CD4-positive, alpha-beta T cell treated with Interleukin-4 for 1 hour (primary cell): ENCODE measurements around the gene CCL3.
A peak's percentile ranks its signal among the peaks of the same experiment; 100 is the strongest.
"Not testable (repeated sequence)": the region's sequence is repeated elsewhere in the genome, so short reads cannot be mapped to it uniquely, and the experiment has no call there.

Source experiments
- DNase-seq, 2 donors: peaks; one replicate each; pipeline ENCODE4 v3.0.0-alpha.2; 2020 to 2022

Gene CCL3

DNA sequence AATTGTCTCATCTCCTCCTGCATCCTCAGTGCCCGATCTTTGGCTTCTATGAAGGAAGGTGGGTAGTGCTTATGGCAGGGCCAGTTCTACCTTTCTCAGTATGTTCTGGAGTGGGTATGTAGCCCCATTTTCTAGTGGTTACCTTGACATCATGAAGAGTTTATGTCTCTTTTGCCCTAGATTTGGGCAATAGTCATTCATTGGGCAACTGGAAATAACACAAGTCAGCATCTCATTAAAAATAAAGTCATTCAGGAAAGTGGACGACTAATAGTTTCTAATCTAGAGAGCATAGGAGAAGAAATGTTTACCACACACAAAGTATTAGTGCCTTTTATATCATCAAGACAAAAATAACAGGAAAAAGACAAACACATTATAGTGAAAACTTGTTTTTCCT, 6.3 kb downstream of the CCL3 start:
- DNase-seq = not testable (repeated sequence)

DNA sequence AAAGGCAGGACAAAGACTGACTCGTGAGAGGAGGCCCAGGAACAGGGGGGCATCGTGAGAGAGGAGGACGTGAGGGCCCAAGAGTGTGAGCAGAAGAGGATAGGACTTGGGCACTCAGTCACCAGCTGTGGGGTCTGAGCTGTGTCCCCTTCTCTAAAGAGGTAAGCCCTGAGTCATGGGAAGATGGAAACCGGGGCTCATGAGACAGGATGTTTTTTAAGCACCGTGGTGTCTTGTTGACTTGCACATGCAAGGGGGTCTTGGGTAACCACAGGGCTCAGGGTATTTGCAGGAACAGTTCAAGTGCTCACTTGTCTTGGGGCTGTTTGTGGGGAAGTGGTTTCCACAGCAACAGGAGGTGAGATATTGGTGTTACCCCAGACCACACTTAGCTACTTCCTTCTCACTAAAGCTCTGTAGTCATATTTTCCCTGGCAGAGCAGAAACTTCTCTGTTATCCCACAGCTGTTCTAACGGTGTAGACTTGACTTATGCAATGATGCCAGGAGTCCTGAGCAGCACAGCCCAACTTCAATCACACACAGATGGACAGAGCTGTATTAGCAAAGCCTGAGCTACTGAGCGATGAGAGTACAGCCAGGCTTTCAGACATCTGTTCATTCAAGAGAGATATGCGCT, 7.3 kb downstream of the CCL3 start:
- peak; percentile 83 for DNase-seq

DNA sequence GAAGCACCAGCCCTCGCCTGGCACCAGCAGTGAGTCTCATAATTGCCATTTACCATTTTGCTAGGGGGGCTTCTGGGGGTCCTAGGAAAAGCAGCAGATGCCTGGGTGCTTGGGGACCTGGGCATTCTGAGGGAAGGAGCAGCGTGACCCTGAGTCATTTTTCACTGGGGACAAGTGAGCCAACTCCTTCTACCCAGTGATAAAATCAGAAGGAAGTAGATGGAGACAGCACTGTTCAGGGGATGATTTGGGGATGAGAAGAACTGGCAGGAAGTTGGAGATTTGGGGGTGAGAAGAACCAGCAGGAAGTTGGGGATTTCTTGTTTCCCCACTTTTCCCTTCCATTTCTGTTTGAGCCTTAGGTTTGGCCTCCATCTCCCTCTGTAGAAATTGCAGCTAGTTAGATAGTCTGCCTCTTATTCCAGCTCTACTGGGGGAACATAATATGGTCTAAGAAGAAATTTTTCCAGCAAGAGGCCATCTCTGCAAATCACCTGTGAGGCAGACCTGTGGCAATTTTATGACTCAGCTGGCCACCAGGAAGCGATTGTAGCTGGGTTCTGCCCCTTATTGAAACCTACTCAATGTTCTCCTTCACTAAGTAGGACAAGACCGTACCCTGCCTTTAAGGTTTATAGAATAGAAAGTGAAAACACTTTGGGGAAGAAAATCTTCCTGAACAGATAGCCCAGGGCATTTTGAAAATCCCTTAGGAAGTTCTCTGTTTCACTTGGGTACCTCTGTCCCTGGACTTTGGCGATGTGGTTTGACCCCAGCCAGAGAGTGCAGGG, 8.1 kb downstream of the CCL3 start:
- DNase-seq = not testable (repeated sequence)

DNA sequence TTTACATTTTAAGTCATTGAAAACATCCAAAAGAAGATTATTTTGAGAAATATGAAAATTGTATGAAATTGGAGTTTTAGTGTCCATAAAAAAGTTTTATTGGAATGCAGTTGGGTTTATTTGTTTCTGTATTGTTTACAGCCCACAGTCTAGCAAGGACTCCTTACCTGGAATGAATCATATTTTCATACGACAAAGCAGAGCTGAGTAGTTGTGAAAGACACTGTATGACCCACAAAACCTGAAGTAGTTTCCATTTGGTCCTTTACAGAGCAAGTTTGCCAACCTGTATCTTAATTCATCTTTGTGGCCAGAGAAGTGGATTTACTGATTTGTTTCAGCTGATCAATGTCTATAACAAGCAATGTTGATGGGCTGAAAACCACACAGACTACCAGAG, 15.6 kb downstream of the CCL3 start:
- no peak for DNase-seq

DNA sequence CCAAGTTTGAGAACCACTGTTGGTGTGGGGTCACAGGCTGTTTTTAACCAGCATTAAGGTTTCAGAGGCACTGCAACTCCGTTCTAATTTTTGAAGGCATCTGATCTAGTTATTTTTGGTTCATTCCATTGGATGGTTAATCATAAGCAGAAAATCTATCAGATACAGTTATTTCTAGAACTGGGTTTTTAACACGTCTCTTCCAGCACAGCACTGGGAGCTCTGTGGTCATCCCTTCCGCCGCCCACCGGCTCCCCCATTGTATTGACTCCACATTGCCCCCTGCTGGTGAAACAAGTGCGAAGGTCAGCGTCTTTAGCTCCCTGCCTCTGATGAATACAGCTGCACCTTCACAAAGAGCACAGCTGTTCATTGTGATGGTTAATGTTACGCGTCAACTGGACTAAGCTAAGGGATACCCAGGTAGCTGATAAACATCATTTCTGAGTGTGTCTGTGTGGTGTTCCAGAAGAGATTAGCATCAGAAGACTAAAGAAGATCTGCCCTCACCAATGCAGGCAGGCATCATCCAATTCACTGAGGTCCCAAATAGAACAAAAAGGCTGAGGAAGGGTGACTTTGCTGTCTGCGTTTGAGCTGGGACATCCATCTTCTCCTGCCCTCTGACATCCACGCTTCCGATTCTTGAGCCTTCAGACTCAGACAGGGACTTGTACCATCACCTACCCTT, 17.4 kb downstream of the CCL3 start:
- DNase-seq = peak; percentile 73 to 76

DNA sequence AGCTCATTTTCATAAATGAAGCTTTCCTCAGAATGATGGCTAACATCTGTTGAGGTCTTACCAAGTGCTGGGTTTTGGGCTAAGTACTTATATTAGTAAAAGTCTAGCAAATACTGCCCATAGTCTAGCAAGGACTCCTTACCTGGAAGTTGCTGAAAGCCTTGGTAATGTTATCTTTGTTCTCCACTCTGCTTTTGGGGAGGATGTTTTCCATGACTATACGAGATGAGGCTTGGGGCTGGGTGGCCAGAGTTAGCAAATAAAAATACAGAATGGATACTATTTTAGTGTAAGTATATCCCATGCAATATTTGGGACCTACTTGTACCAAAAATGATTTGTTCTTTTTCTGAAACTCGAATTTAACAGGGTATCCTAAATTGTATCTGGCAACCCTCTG, 18.2 kb downstream of the CCL3 start:
- no peak for DNase-seq

DNA sequence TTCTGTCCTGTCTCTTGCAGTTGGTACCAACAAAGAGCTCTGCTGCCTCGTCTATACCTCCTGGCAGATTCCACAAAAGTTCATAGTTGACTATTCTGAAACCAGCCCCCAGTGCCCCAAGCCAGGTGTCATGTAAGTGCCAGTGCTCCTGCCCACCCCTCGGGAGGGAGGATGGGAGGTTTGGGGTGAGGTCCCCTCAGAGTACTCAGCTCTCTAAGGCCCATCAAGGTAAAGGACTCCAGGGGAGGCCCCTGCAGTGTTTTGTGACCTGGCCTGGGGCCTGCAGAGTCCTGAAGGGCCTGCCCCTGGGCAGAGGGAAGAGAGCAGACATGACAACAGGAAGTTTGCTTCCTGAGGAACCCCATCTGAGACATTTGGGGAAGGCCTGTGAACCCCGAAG, 19.5 kb downstream of the CCL3 start:
- no peak for DNase-seq

DNA sequence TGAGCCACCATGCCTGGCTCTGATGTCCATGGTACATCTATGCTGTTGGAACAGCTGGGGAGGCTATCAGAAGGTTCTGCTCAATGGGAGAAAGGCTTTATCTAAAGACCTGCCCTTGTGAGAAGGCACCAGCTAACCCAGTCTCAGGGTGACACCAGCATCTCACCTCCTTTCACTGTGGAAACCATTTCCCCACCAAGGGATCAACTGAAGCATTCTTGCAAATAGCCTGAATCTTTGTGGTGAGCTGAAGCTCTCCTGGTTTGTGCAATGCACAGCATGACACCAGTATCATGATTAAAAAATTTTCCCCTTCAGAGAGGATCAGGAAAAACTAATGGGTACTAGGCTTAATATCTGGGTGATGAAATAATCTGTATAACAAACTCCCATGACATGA, 20.8 kb downstream of the CCL3 start:
- no peak for DNase-seq

DNA sequence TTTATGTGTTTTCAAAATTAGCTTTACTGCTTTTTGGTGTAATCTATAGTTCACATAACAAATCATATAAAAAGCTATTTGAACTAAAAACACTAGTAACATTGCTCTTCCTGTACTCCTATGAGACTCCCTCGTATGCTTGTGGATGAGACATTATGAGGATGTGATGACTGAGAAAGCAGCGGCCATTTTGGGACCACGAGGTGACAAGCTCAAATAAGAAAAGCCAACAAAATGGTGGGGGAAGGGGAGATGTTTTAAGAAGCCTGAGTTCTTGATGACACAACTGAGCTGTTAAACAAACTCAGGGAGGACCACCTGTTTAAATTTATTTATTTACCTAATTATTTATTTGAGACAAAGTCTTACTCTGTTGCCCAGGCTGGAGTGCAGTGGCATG, 21.4 kb downstream of the CCL3 start:
- DNase-seq = no peak

DNA sequence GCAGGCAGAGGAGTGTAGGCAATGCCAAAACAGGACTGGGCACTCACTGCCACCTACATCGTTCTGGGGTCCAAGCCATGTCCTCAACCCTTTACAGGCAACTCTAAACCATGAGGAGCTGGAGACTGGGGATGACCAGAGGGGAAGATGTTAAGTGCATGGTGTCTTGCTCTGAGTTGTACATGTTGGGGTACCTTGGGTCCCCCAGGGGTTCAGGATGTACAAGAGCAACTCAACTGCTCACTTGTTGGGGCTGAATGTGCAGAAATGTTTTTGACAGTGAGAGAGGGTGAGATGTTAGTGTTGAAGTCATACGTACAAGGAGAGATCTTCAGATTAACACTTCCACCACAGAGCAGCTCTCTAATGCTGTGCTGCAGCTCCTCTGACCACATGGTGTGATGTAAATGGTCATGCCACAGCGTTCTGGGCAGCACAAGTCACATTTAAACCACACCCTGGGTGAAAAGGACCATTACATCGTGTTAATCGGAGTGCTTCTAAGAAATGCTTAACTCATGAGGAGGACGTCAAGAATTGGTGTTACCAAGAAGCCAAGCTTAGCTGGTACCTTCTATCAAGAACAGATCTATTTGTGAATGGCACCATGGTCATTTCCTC, 23.5 kb downstream of the CCL3 start:
- DNase-seq = peak; percentile 70 to 71

DNA sequence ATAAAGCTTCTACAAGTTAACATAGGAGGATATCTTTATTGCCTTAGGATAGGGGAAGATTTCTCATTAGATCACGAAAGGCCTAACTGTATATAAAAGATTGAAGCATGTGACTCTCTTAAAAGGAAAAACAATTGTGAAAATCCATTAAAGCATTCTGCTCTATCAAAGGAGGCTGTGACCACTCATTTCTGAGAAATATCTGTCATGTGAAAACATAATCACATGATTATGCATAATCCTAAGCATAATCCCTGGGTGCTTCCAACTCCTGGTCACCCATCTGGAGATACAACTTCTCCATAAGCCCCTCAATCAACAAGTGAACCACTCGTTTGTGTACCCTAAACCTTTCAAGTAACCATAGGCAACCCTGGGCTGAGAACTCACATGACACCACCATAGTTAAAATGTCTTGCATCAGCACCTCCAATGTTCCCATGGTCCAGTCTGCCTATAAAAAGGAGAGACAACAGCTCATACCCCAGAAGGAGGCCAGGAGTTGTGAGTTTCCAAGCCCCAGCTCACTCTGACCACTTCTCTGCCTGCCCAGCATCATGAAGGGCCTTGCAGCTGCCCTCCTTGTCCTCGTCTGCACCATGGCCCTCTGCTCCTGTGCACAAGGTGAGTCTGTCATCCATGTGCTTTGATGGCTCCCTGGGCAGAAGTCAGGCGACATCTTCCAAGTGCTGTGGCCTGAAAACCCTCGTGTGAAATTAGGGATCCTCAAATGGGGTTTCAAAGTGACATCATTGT, 26.0 kb downstream of the CCL3 start, which contains the start of gene CCL18:
Gene CCL18, plus strand, starts transcription at position 487 of the 756 bp plus-strand sequence. Its CDS starts 71 bp downstream, at position 558.
- DNase-seq = no peak

DNA sequence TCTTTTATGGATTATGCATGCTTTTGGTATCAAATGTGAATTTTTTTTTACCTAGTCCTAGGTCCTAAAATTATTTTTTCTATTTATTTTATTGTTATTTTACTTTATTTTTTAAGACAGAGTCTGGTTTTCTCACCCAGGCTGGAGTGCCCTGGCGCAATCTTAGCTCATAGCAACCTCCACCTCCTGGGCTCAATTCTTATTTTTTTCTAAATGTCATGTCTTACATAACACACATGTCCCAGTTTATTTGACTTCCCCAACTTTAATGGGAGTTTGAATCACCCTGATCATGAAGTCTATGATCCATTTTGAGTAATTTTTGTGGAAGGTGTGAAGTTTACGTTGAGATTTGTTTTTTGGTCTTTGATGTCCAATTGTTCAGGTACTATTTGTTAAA, 29.1 kb downstream of the CCL3 start:
- DNase-seq = no peak

DNA sequence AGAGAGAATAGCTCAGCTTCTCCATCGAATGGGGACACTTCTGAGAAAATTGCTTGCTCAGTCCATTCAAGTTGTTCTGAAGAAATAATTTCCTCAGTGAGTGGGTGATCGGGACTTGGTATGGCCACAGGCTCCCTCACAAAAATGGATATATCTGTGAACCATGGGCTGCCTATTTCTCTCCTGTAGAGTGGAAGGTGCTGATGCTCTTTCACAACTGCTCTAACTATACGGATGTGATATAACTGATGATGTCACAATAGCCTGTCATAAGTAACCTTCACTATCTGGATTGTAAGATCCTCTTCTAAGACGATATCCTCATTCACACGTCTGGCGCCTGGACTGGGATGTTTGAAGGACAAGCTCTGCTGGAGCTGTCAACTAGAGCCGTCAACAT, 30.5 kb downstream of the CCL3 start:
- no peak for DNase-seq

DNA sequence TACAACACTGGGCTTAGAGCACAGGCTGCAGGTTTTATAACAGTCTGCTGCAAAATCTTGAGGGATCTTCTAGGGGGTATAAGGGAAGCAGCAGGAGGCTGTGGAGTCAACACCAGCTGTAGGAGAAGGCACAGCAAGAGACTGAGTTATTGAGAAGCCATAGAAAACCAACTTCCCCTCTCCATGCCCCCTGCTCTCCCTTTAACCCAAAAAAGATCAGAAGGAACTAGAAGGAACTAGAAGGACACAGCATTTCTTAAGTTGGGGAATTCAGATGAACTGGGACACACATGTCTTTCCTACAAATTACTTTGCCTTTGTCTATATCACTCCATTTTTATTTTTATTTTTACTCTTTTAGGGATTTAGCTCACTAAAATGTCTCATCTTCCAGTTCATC, 32.0 kb downstream of the CCL3 start:
- DNase-seq = no peak

DNA sequence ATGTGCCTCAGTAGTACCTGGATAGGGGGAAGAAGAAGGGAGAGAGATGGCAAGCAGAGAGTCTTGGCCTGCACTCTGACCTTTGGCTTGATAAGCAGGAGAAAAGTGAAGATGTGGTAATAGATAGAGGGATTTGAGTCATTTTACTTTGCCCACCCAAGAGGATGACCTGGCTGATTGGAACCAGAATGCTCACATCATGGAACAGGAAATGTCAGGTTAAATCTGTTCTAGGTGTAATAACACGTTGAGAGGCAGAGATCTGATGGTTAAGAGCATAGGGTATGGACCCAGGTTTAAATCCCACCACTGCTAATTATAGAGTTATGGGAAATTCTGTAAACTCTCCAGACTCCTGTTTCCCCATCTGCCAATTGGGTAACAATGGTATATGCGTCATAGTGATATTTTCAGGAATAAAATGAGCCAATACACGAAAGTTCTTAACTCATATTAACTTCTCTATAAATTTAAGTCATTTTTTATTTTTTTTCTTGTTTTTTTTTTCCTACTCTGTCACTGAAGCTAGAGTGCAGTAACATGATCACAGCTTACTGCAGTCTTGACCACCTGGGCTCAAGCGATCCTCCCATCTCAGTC, 33.9 kb downstream of the CCL3 start:
- no peak for DNase-seq

DNA sequence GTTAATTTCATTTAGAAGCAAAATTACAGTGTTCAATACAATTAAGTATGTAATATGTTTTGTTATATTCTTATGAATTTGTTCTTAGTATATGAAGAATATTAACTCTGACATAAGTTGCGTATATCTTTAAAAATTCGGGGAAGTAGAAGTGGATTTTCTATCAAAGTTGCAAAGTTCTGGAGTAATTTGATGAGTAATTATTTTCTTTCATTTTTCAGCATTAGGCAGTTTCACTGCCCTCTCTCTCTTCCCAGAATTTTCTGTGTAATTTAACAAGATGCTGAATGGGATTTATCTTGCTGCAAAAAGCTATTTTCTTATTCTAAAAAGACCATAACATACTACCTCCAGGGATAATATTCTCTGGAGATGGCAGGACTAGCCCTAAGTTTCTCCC, 34.8 kb downstream of the CCL3 start:
- DNase-seq = no peak

DNA sequence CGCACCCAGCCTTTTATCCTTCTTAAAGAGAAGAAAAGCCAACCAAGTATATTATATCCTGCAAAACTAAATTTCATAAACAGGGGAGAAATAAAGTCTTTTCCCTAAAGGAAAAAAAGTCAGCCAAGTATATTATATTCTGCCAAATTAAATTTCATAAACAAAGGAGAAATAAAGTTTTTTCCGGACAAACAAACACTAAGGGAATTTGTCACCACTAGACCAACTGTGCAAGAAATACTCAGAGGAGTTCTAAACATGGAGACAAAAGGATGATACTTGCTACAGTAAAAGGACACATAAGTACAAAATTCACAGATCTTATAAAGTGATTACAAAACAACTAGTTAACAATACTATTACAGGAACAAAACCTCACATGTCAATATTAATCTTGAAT, 40.3 kb downstream of the CCL3 start:
- no peak for DNase-seq

DNA sequence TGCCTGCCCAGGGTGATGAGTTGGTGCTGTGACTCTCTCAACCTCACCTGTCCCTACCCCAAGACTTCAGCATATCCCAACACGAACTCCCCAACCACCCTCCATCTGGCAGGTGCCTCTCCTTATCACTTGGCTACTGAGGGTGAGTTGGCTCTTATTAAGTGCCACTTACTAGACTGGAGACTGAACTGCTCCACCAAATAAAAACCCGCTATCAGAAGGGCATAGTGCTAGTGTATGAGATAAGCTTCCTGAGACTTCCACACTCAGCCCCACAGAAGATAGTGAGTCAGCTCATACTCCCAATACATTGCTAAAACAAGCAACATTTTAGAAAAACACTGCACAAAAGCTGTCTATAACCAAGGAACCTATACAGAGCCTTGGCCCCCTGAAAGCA, 41.9 kb downstream of the CCL3 start:
- DNase-seq = no peak
